Sigmoid colon (tissue), 7 donors: Measurements from ENCODE around the gene CCDC177. TPM values are rescaled to one million over a fixed set of nuclear protein-coding genes. Genes with fewer than 3 reads are reported as not detected.
"Not testable (repeated sequence)": the region's sequence is repeated elsewhere in the genome, so short reads cannot be mapped to it uniquely, and the experiment has no call there.

Experiments used
- DNase-seq: peaks from one replicate; pipeline ENCODE4 v3.0.0-alpha.2; 2019
- H3K27ac ChIP-seq, 4 donors: fragments of 200-600 bp; sonication (generic); one replicate each; pipeline ENCODE4 v1.5.1; 2016 to 2019; ENCODE audit warnings: mild to moderate bottlenecking in 1 of 4
- H3K27me3 ChIP-seq, 3 donors: fragments of 200-600 bp; sonication (generic); one replicate each; pipeline ENCODE4 v1.5.1; 2019; ENCODE audit warnings: mild to moderate bottlenecking in 1 of 3
- H3K36me3 ChIP-seq, 4 donors: fragments of 200-600 bp; sonication (generic); one replicate each; pipeline ENCODE4 v1.5.1; 2016 to 2019
- H3K4me1 ChIP-seq, 4 donors: fragments of 200-600 bp; sonication (generic); one replicate each; pipeline ENCODE4 v1.5.1; 2017 to 2019
- H3K4me3 ChIP-seq, 4 donors: fragments of 200-600 bp; sonication (generic); one replicate each; pipeline ENCODE4 v1.5.1; 2017 to 2019; ENCODE audit warnings: mild to moderate bottlenecking in 2 of 4, moderate library complexity in 1 of 4
- H3K9me3 ChIP-seq, 4 donors: fragments of 200-600 bp in 3 of 4; sonication (generic) in 3 of 4; one replicate each; pipeline versions ENCODE4 v1.5.1 to v1.6.1; 2013 to 2019
- CTCF ChIP-seq, 4 experiments: fragments of 450-650 bp in 3 of 4; fragments of 200-600 bp in 1 of 4; IDR thresholded peaks; one replicate each; pipeline ENCODE4 v1.5.1; 2016 to 2019; ENCODE audit warnings: antibody characterized with exemption in 4 of 4, mild to moderate bottlenecking in 3 of 4, moderate library complexity in 2 of 4
- EP300 ChIP-seq, 4 donors: sonication (generic); formaldehyde crosslinking; IDR thresholded peaks; one replicate each; pipeline ENCODE4 v1.6.1; 2017; ENCODE audit warnings: antibody characterized with exemption in 4 of 4
- POLR2A ChIP-seq, 2 donors: fragments of 450-650 bp; IDR thresholded peaks; one replicate each; pipeline ENCODE4 v1.6.1; 2016; ENCODE audit warnings: antibody characterized with exemption in 2 of 2, mild to moderate bottlenecking in 2 of 2, moderate library complexity in 2 of 2
- POLR2AphosphoS5 ChIP-seq, 4 donors: sonication (generic); formaldehyde crosslinking; IDR thresholded peaks; one replicate each; pipeline ENCODE4 v1.6.1; 2017; ENCODE audit warnings: antibody characterized with exemption in 4 of 4
- WGBS, 2 donors: extraction: QIAGEN DNeasy Blood & Tissue Kit; methylation state at CpG; one replicate each; pipeline ENCODE4 v1.1.7; 2013; 5-methylcytosine and 5-hydroxymethylcytosine counted together
- intact Hi-C: fragments of 100-400 bp; cut with DNase I; formaldehyde crosslinking; loops from one replicate; pipeline ENCODE4 v1.15.1; 2023
- polyA plus RNA-seq, 3 donors: library from polyadenylated mRNA; stranded (reverse); fragments of 200-250 nt; gene quantifications; one replicate each; pipeline ENCODE4 v1.2.3, GENCODE V29; 2013
- total RNA-seq, 4 donors: library from RNA; depleted of rRNA; stranded (reverse); fragments of >200 nt; gene quantifications; one replicate each; pipeline ENCODE4 v1.1.0, GENCODE V29; 2016
- donor health status: healthy with polysubstance abuse.
- donor health status: Bipolar disorder and iron deficiency.
- donor health status: healthy.

CCDC177 gene
- total and polyA plus RNA-seq, 7 donors: not detected

- Histone ChIP-seq H3K9me3 (no peaks in the 10 kb centered on the region), H3K4me3 (no peak overlapping the region), H3K36me3 (no peaks in the 10 kb centered on the region), H3K4me1 (no peaks in the 10 kb centered on the region), H3K27me3 (no peaks in the 10 kb centered on the region), H3K27ac (no peak overlapping the region)
- TF ChIP-seq POLR2A (IDR thresholded peaks at IDR 0.05) (no peak), POLR2AphosphoS5 (IDR thresholded peaks at IDR 0.05) (no peak), CTCF (IDR thresholded peaks at IDR 0.05) (no peak), EP300 (IDR thresholded peaks at IDR 0.05) (no peak)
- 76 to 79% methylated on average over 3 of the region's 3 CpGs for WGBS, 2 donors
- intact Hi-C loops: no loop called here
- DNase-seq: no peak
These were observed 25.7 kb upstream of the CCDC177 start for GRCh38 chr14:69600304-69600891.

- H3K4me3 ChIP-seq, H3K36me3 ChIP-seq, DNase-seq, H3K27ac ChIP-seq, H3K27me3 ChIP-seq, intact Hi-C loops, H3K4me1 ChIP-seq, H3K9me3 ChIP-seq: not testable (repeated sequence)
- 87 to 94% methylated on average over 5 of the region's 5 CpGs for WGBS, 2 donors
These were observed 24.8 kb upstream of the CCDC177 start for GRCh38 chr14:69599431-69599830.

- Histone ChIP-seq H3K4me1 (peaks cover 0 to 9% (median 0%) of the 10 kb centered on the region in 4 donors), H3K27ac (no peak overlapping the region), H3K9me3 (no peaks in the 10 kb centered on the region), H3K27me3 (no peaks in the 10 kb centered on the region), H3K36me3 (no peaks in the 10 kb centered on the region), H3K4me3 (no peak overlapping the region)
- no peak for TF ChIP-seq EP300 (IDR thresholded peaks at IDR 0.05)
- TF ChIP-seq POLR2AphosphoS5 (IDR thresholded peaks at IDR 0.05): no peak
- TF ChIP-seq CTCF (IDR thresholded peaks at IDR 0.05): no peak
- TF ChIP-seq POLR2A (IDR thresholded peaks at IDR 0.05): no peak
- intact Hi-C loops: no loop called here
- no peak for DNase-seq
- WGBS, 2 donors: 93 to 96% methylated on average over 5 of the region's 5 CpGs
These were observed 20.7 kb upstream of the CCDC177 start for GRCh38 chr14:69595336-69595735.

GRCh38 chr14:69594846-69595245 is 20.2 kb upstream of the CCDC177 start:
- no peaks in the 10 kb centered on the region for H3K27me3 ChIP-seq
- no peak for DNase-seq
- H3K27ac ChIP-seq: no peak overlapping the region
- no peaks in the 10 kb centered on the region for H3K36me3 ChIP-seq
- 93 to 94% methylated on average over 6 of the region's 6 CpGs for WGBS, 2 donors
- intact Hi-C loops: no loop called here
- H3K4me3 ChIP-seq: no peak overlapping the region
- H3K4me1 ChIP-seq: peaks cover 0 to 9% (median 0%) of the 10 kb centered on the region in 4 donors
- TF ChIP-seq POLR2AphosphoS5 (IDR thresholded peaks at IDR 0.05) (no peak), POLR2A (IDR thresholded peaks at IDR 0.05) (no peak), EP300 (IDR thresholded peaks at IDR 0.05) (no peak), CTCF (IDR thresholded peaks at IDR 0.05) (no peak)
- no peaks in the 10 kb centered on the region for H3K9me3 ChIP-seq

- 62 to 64% methylated on average over 6 of the region's 6 CpGs for WGBS, 2 donors
- intact Hi-C loops: no loop called here
- Histone ChIP-seq H3K4me3 (peak overlapping the region in 1 of 4 donors; percentile 23), H3K27me3 (no peaks in the 10 kb centered on the region), H3K9me3 (no peaks in the 10 kb centered on the region), H3K36me3 (no peaks in the 10 kb centered on the region), H3K27ac (peak overlapping the region in 2 of 4 donors; percentile 6 to 25), H3K4me1 (peaks cover 0 to 9% (median 0%) of the 10 kb centered on the region in 4 donors)
- DNase-seq: peak; percentile 77
- TF ChIP-seq POLR2A (IDR thresholded peaks at IDR 0.05) (no peak), EP300 (IDR thresholded peaks at IDR 0.05) (no peak)
These were observed 18.5 kb upstream of the CCDC177 start for GRCh38 chr14:69593018-69593677.
